Uterus (tissue), 4 donors: ENCODE results near the gene CDH15. TPM values are rescaled to one million over a fixed set of nuclear protein-coding genes. Genes with fewer than 3 reads are reported as not detected.

ENCODE experiments used
- DNase-seq, 2 donors: peaks; one replicate each; pipeline ENCODE4 v3.0.0-alpha.2; 2019 to 2020
- H3K27ac ChIP-seq, 2 donors: fragments of 200-600 bp; sonication (generic); 1 replicate in 1 of 2; 2 replicates in 1 of 2; pipeline ENCODE4 v1.5.1; 2016 to 2018
- H3K27me3 ChIP-seq, 2 donors: fragments of 200-600 bp; sonication (generic); one replicate each; pipeline ENCODE4 v1.5.1; 2018 to 2019; ENCODE audit warnings: control low read depth in 1 of 2
- H3K36me3 ChIP-seq, 2 donors: fragments of 200-600 bp; sonication (generic); one replicate each; pipeline ENCODE4 v1.5.1; 2019; ENCODE audit warnings: control low read depth in 1 of 2
- H3K4me1 ChIP-seq, 2 donors: fragments of 200-600 bp; sonication (generic); one replicate each; pipeline ENCODE4 v1.5.1; 2018 to 2019; ENCODE audit warnings: control low read depth in 1 of 2
- H3K4me3 ChIP-seq, 2 donors: fragments of 200-600 bp; sonication (generic); 1 replicate in 1 of 2; 2 replicates in 1 of 2; pipeline ENCODE4 v1.5.1; 2018 to 2019; ENCODE audit warnings: mild to moderate bottlenecking in 1 of 2
- H3K9me3 ChIP-seq, 2 donors: fragments of 200-600 bp; sonication (generic); one replicate each; pipeline ENCODE4 v1.5.1; 2019; ENCODE audit warnings: control low read depth in 1 of 2
- CTCF ChIP-seq, 4 experiments: fragments of 200-600 bp in 2 of 4; fragments of 450-650 bp in 2 of 4; sonication (generic) in 2 of 4; IDR thresholded peaks; one replicate each; pipeline ENCODE4 v1.5.1; 2016 to 2019; ENCODE audit warnings: antibody characterized with exemption in 4 of 4, mild to moderate bottlenecking in 2 of 4, moderate library complexity in 1 of 4
- POLR2A ChIP-seq, 2 donors: fragments of 450-650 bp; IDR thresholded peaks; one replicate each; pipeline ENCODE4 v1.6.1; 2016; ENCODE audit warnings: antibody characterized with exemption in 2 of 2, mild to moderate bottlenecking in 1 of 2, moderate library complexity in 1 of 2
- intact Hi-C: fragments of 100-400 bp; cut with DNase I; formaldehyde crosslinking; loops from one replicate; pipeline ENCODE4 v1.15.1; 2023; ENCODE audit warnings: low total_unique reads
- total RNA-seq, 4 donors: library from RNA; depleted of rRNA in 3 of 4; stranded (reverse); fragments of >200 nt in 3 of 4; gene quantifications; one replicate each; pipeline versions ENCODE4 v1.1.0 to v1.2.4, GENCODE V29; 2014 to 2023
- donor health status: DM: yes; HTN: yes; CAD: no.

CDH15 gene
- total RNA-seq, 4 donors from 2014 or later, result 0.21 TPM; not detected in 3

GRCh38 chr16:89141884-89142267 lies 29.7 kb upstream of the CDH15 start:
- intact Hi-C loops, result no loop called here
- no peak overlapping the region for H3K27ac ChIP-seq
- no peaks in the 10 kb centered on the region for H3K9me3 ChIP-seq
- H3K36me3 ChIP-seq, result no peaks in the 10 kb centered on the region
- no peak for DNase-seq
- TF ChIP-seq CTCF (IDR thresholded peaks at IDR 0.05) (no peak), POLR2A (IDR thresholded peaks at IDR 0.05) (no peak)
- no peak overlapping the region for H3K4me3 ChIP-seq
- no peaks in the 10 kb centered on the region for H3K4me1 ChIP-seq
- no peaks in the 10 kb centered on the region for H3K27me3 ChIP-seq

- Histone ChIP-seq H3K4me1 (no peaks in the 10 kb centered on the region), H3K36me3 (no peaks in the 10 kb centered on the region), H3K27ac (no peak overlapping the region), H3K9me3 (no peaks in the 10 kb centered on the region), H3K4me3 (no peak overlapping the region), H3K27me3 (no peaks in the 10 kb centered on the region)
- TF ChIP-seq CTCF (IDR thresholded peaks at IDR 0.05) (no peak), POLR2A (IDR thresholded peaks at IDR 0.05) (no peak)
- no peak for DNase-seq
- intact Hi-C loops, result no loop called here
Measured at GRCh38 chr16:89142474-89143195, 28.9 kb upstream of the CDH15 start.

- H3K4me1 ChIP-seq, result no peaks in the 10 kb centered on the region
- intact Hi-C loops, result no loop called here
- no peaks in the 10 kb centered on the region for H3K9me3 ChIP-seq
- H3K27ac ChIP-seq, result no peak overlapping the region
- no peak for TF ChIP-seq CTCF (IDR thresholded peaks at IDR 0.05)
- no peak for TF ChIP-seq POLR2A (IDR thresholded peaks at IDR 0.05)
- H3K4me3 ChIP-seq, result no peak overlapping the region
- H3K27me3 ChIP-seq, result no peaks in the 10 kb centered on the region
- no peaks in the 10 kb centered on the region for H3K36me3 ChIP-seq
- DNase-seq, result no peak
Measured at GRCh38 chr16:89143201-89143741, 28.3 kb upstream of the CDH15 start.

GRCh38 chr16:89143911-89144675 lies 27.5 kb upstream of the CDH15 start:
- Histone ChIP-seq H3K4me3 (no peak overlapping the region), H3K4me1 (no peaks in the 10 kb centered on the region), H3K27me3 (no peaks in the 10 kb centered on the region), H3K36me3 (no peaks in the 10 kb centered on the region), H3K9me3 (no peaks in the 10 kb centered on the region), H3K27ac (no peak overlapping the region)
- no peak for DNase-seq
- TF ChIP-seq CTCF (IDR thresholded peaks at IDR 0.05) (no peak), POLR2A (IDR thresholded peaks at IDR 0.05) (no peak)
- intact Hi-C loops, result no loop called here

- intact Hi-C loops, result no loop called here
- Histone ChIP-seq H3K9me3 (no peaks in the 10 kb centered on the region), H3K36me3 (no peaks in the 10 kb centered on the region), H3K4me1 (no peaks in the 10 kb centered on the region), H3K27ac (no peak overlapping the region), H3K4me3 (no peak overlapping the region), H3K27me3 (no peaks in the 10 kb centered on the region)
- TF ChIP-seq CTCF (IDR thresholded peaks at IDR 0.05), result no peak
- TF ChIP-seq POLR2A (IDR thresholded peaks at IDR 0.05), result no peak
- no peak for DNase-seq
Measured at GRCh38 chr16:89144681-89145080, 26.9 kb upstream of the CDH15 start.
